Caco-2 (cell line): ENCODE results near the gene MAST2. TPM values are rescaled to one million over a fixed set of nuclear protein-coding genes. Genes with fewer than 3 reads are reported as not detected.
"Not testable (repeated sequence)": the region's sequence is repeated elsewhere in the genome, so short reads cannot be mapped to it uniquely, and the experiment has no call there.

ENCODE experiments used
- BruUV-seq: library from RNA; stranded (reverse); fragments of 400-500 nt; replicated peaks from 2 replicates; lab custom pipeline; 2021; lab: Mats Ljungman, UMichigan
- CTCF ChIA-PET: fragments of 300-600 bp; sonication (Branson Sonifier 250); formaldehyde crosslinking; loops from one replicate; lab custom pipeline; 2022; ENCODE audit warnings: antibody characterized with exemption; lab: Charles Lee
- POLR2A ChIA-PET: fragments of 300-600 bp; sonication (Branson Sonifier 250); formaldehyde crosslinking; loops from one replicate; lab custom pipeline; 2022; ENCODE audit warnings: antibody characterized with exemption; lab: Charles Lee
- DNase-seq, 2 experiments: peaks; one replicate each; pipeline versions ENCODE4 v3.0.0 to v3.0.0-alpha.2; 2020 to 2022
- H3K27me3 ChIP-seq: replicated peaks from 2 replicates; pipeline ENCODE4 v1.6.0; 2011; ENCODE audit warnings: low read length; ENCODE audit not compliant: control insufficient read depth, insufficient read depth
- H3K36me3 ChIP-seq: 2 replicates; pipeline ENCODE4 v1.5.1; 2011; ENCODE audit warnings: low read length; ENCODE audit not compliant: control insufficient read depth, insufficient read depth
- H3K4me1 ChIP-seq: fragments of 250-450 bp; sonication (Bioruptor Pico); 2 replicates; pipeline ENCODE4 v1.5.1; 2020; ENCODE audit warnings: mild to moderate bottlenecking
- H3K4me3 ChIP-seq: 2 replicates; pipeline ENCODE4 v1.5.1; 2011; ENCODE audit warnings: low read depth, mild to moderate bottlenecking, control low read depth, low read length
- H3K9me3 ChIP-seq: fragments of 250-450 bp; sonication (Bioruptor Pico); 2 replicates; pipeline ENCODE4 v1.5.1; 2020; ENCODE audit warnings: mild to moderate bottlenecking, moderate library complexity
- H3K27ac Mint-ChIP-seq: one replicate; pipeline ENCODE4 v1.8.0; 2022; ENCODE audit warnings: mixed read lengths; ENCODE audit not compliant: unreplicated experiment
- H3K27me3 Mint-ChIP-seq: one replicate; pipeline ENCODE4 v1.8.0; 2022; ENCODE audit warnings: mixed read lengths; ENCODE audit not compliant: insufficient read depth, unreplicated experiment
- H3K36me3 Mint-ChIP-seq: one replicate; pipeline ENCODE4 v1.8.0; 2022; ENCODE audit warnings: mild to moderate bottlenecking, mixed read lengths; ENCODE audit not compliant: insufficient read depth, unreplicated experiment
- H3K4me1 Mint-ChIP-seq: one replicate; pipeline ENCODE4 v1.8.0; 2022; ENCODE audit warnings: low read depth, mixed read lengths; ENCODE audit not compliant: unreplicated experiment
- H3K4me3 Mint-ChIP-seq: one replicate; pipeline ENCODE4 v1.8.0; 2022; ENCODE audit warnings: mild to moderate bottlenecking, moderate library complexity, mixed read lengths; ENCODE audit not compliant: unreplicated experiment
- H3K9me3 Mint-ChIP-seq: one replicate; pipeline ENCODE4 v1.8.0; 2022; ENCODE audit warnings: mixed read lengths; ENCODE audit not compliant: unreplicated experiment
- CTCF ChIP-seq, 2 experiments: fragments of 200-600 bp in 1 of 2; IDR thresholded peaks; 1 replicate in 1 of 2; 2 replicates in 1 of 2; pipeline versions ENCODE4 v1.5.1 to v1.8.0; 2011 to 2022; ENCODE audit warnings: antibody characterized with exemption in 1 of 2, control low read depth in 1 of 2, inconsistent platforms in 1 of 2, low read depth in 1 of 2, low read length in 1 of 2, mild to moderate bottlenecking in 1 of 2, moderate library complexity in 1 of 2; ENCODE audit not compliant: insufficient read depth in 1 of 2, severe bottlenecking in 1 of 2, unreplicated experiment in 1 of 2
- intact Hi-C: fragments of 100-400 bp; cut with micrococcal nuclease; formaldehyde crosslinking; loops from one replicate; pipeline ENCODE4 v1.10.0; 2022; ENCODE audit not compliant: unreplicated experiment
- total RNA-seq: library from RNA; stranded (reverse); gene quantifications from 2 replicates; pipeline ENCODE4 v1.2.3, GENCODE V29; 2022

The MAST2 gene
- total RNA-seq, 1 experiment from 2014 or later, result 43.3 TPM

GRCh38 chr1:45929257-45929687, 125.9 kb downstream of the MAST2 start:
- H3K9me3 Mint-ChIP-seq, result no peaks in the 10 kb centered on the region
- TF ChIP-seq CTCF (IDR thresholded peaks at IDR 0.05; ENCODE audit: insufficient read depth in 1 of 2, low read depth in 1 of 2, low read length in 1 of 2, severe bottlenecking in 1 of 2, unreplicated experiment in 1 of 2), result no peak
- H3K4me1 Mint-ChIP-seq, result peaks cover 20% of the 10 kb centered on the region
- ChIA-PET POLR2A (no interaction called here), CTCF (no interaction called here)
- Histone ChIP-seq H3K4me1 (peaks cover 10% of the 10 kb centered on the region; the same call in 1 of the 2 replicates), H3K9me3 (no peaks in the 10 kb centered on the region), H3K36me3 (no peaks in the 10 kb centered on the region), H3K27me3 (no peaks in the 10 kb centered on the region), H3K4me3 (no peak overlapping the region)
- no peak overlapping the region for H3K4me3 Mint-ChIP-seq
- DNase-seq, result no peak
- intact Hi-C loops, result no loop called here
- no peaks in the 10 kb centered on the region for H3K27me3 Mint-ChIP-seq
- BruUV-seq, result no TSS peak
- no peaks in the 10 kb centered on the region for H3K36me3 Mint-ChIP-seq
- no peak overlapping the region for H3K27ac Mint-ChIP-seq

- ChIA-PET CTCF (no interaction called here), POLR2A (no interaction called here)
- H3K27ac Mint-ChIP-seq, result no peak overlapping the region
- DNase-seq, result no peak
- no peak overlapping the region for H3K4me3 ChIP-seq
- H3K27me3 Mint-ChIP-seq, result no peaks in the 10 kb centered on the region
- H3K4me3 Mint-ChIP-seq, result no peak overlapping the region
- no TSS peak for BruUV-seq
- H3K36me3 Mint-ChIP-seq, result no peaks in the 10 kb centered on the region
- H3K36me3 ChIP-seq, result no peaks in the 10 kb centered on the region
- H3K27me3 ChIP-seq, result no peaks in the 10 kb centered on the region
- no peak for TF ChIP-seq CTCF (IDR thresholded peaks at IDR 0.05; ENCODE audit: insufficient read depth in 1 of 2, low read depth in 1 of 2, low read length in 1 of 2, severe bottlenecking in 1 of 2, unreplicated experiment in 1 of 2)
- no peaks in the 10 kb centered on the region; the same call in 1 of the 2 replicates for H3K4me1 ChIP-seq
- H3K9me3 Mint-ChIP-seq, result no peaks in the 10 kb centered on the region
- no peaks in the 10 kb centered on the region for H3K9me3 ChIP-seq
- H3K4me1 Mint-ChIP-seq, result peaks cover 8% of the 10 kb centered on the region
- intact Hi-C loops, result no loop called here
Measured at GRCh38 chr1:45930258-45931150, 127.1 kb downstream of the MAST2 start.

- DNase-seq, POLR2A ChIA-PET, H3K36me3 Mint-ChIP-seq, H3K4me3 Mint-ChIP-seq, H3K27me3 Mint-ChIP-seq, BruUV-seq, H3K27ac Mint-ChIP-seq, intact Hi-C loops, H3K4me3 ChIP-seq, H3K4me1 Mint-ChIP-seq, CTCF ChIA-PET, H3K36me3 ChIP-seq, H3K27me3 ChIP-seq, H3K9me3 ChIP-seq, H3K9me3 Mint-ChIP-seq, H3K4me1 ChIP-seq: not testable (repeated sequence)
Measured at GRCh38 chr1:45932205-45932604, 128.8 kb downstream of the MAST2 start.
